ENCODE measurements around the gene ADGRG4. TPM values are rescaled to one million over a fixed set of nuclear protein-coding genes. Genes with fewer than 3 reads are reported as not detected.

ADGRG4 gene
- total and polyA plus RNA-seq, 4 donors: under 0.01 TPM; not detected in 3

GRCh38 chrX:136376713-136377112 lies 76.0 kb downstream of the ADGRG4 start (continued):
- TF ChIP-seq ATF3 (IDR thresholded peaks at IDR 0.05) (no peak), TAF1 (conservative IDR thresholded peaks at IDR 0.05) (no peak)

- no peaks in the 10 kb centered on the region for H3K9me3 ChIP-seq (ENCODE audit: control insufficient read depth in 4 of 4, low read length in 3 of 4)
- no peaks in the 10 kb centered on the region for H3K4me1 ChIP-seq (ENCODE audit: control insufficient read depth in 4 of 4, insufficient read depth in 4 of 4, low read length in 3 of 4)
Observed at GRCh38 chrX:136380010-136380769, 79.4 kb downstream of the ADGRG4 start.

GRCh38 chrX:136386173-136386572 lies 85.4 kb downstream of the ADGRG4 start:
- 77% methylated on average over 1 of the region's 1 CpG for WGBS
- peaks cover 0 to 2% (median 0%) of the 10 kb centered on the region in 4 donors for H3K27me3 ChIP-seq (ENCODE audit: control insufficient read depth in 4 of 4, insufficient read depth in 4 of 4, low read length in 3 of 4)
- no peak overlapping the region for H3K27ac ChIP-seq (ENCODE audit: low read depth in 1 of 2, low read length in 2 of 2)
- H3K9ac ChIP-seq (ENCODE audit: low read depth in 1 of 2, low read length in 2 of 2): no peak overlapping the region
- DNase-seq (ENCODE audit: low spot score): no peak
- H3K9me3 ChIP-seq (ENCODE audit: control insufficient read depth in 4 of 4, low read length in 3 of 4): no peaks in the 10 kb centered on the region
- TF ChIP-seq HNF4G (IDR thresholded peaks at IDR 0.05) (no peak), JUND (IDR thresholded peaks at IDR 0.05) (no peak), SP1 (IDR thresholded peaks at IDR 0.05) (no peak), ATF3 (IDR thresholded peaks at IDR 0.05) (no peak), HNF4A (conservative IDR thresholded peaks at IDR 0.05) (no peak), CTCF (IDR thresholded peaks at IDR 0.05; ENCODE audit: low read depth, low read length, missing input control) (no peak), TAF1 (conservative IDR thresholded peaks at IDR 0.05) (no peak), RAD21 (IDR thresholded peaks at IDR 0.05) (no peak), EGR1 (IDR thresholded peaks at IDR 0.05; ENCODE audit: low read depth in 2 of 2) (no peak), FOXA1 (IDR thresholded peaks at IDR 0.05) (no peak), FOXA2 (IDR thresholded peaks at IDR 0.05) (no peak), YY1 (IDR thresholded peaks at IDR 0.05) (no peak), MAX (IDR thresholded peaks at IDR 0.05) (no peak), RXRA (IDR thresholded peaks at IDR 0.05) (no peak), REST (IDR thresholded peaks at IDR 0.05) (no peak), GABPA (IDR thresholded peaks at IDR 0.05 in 1 of 2, conservative IDR thresholded peaks at IDR 0.05 in 1 of 2) (no peak), ZBTB33 (IDR thresholded peaks at IDR 0.05) (no peak), NR2F2 (IDR thresholded peaks at IDR 0.05) (no peak)
- H3K36me3 ChIP-seq (ENCODE audit: control insufficient read depth in 4 of 4, insufficient read depth in 3 of 4, low read depth in 1 of 4, low read length in 3 of 4): no peaks in the 10 kb centered on the region
- H3K4me3 ChIP-seq (ENCODE audit: low read depth in 1 of 3, low read length in 3 of 3): no peak overlapping the region
- no peaks in the 10 kb centered on the region for H3K4me1 ChIP-seq (ENCODE audit: control insufficient read depth in 4 of 4, insufficient read depth in 4 of 4, low read length in 3 of 4)

More at GRCh38 chrX:136380010-136380769, 79.4 kb downstream of the ADGRG4 start:
- Histone ChIP-seq H3K4me3 (ENCODE audit: low read depth in 1 of 3, low read length in 3 of 3) (no peak overlapping the region), H3K9ac (ENCODE audit: low read depth in 1 of 2, low read length in 2 of 2) (no peak overlapping the region), H3K27me3 (ENCODE audit: control insufficient read depth in 4 of 4, insufficient read depth in 4 of 4, low read length in 3 of 4) (no peaks in the 10 kb centered on the region), H3K36me3 (ENCODE audit: control insufficient read depth in 4 of 4, insufficient read depth in 3 of 4, low read depth in 1 of 4, low read length in 3 of 4) (no peaks in the 10 kb centered on the region), H3K27ac (ENCODE audit: low read depth in 1 of 2, low read length in 2 of 2) (no peak overlapping the region)
- 58% methylated on average over 1 of the region's 1 CpG for WGBS
- TF ChIP-seq HNF4A (conservative IDR thresholded peaks at IDR 0.05) (no peak), YY1 (IDR thresholded peaks at IDR 0.05) (no peak)
- no peak for DNase-seq (ENCODE audit: low spot score)
